DND-41 (cell line): ENCODE data around the gene SLC2A11.

Source experiments
- ATAC-seq: fragments of 200-7000 bp; cut with Tn5 transposase; 3 replicates; pipeline ENCODE4 v1.9.1; 2021; ENCODE audit warnings: low read depth; ENCODE audit not compliant: insufficient read depth
- DNase-seq: peaks from one replicate; pipeline ENCODE4 v3.0.0-alpha.2; 2020
- H2AFZ ChIP-seq: 2 replicates; pipeline ENCODE4 v1.6.0; 2012; ENCODE audit warnings: low read depth, low read length
- H3K27ac ChIP-seq: 2 replicates; pipeline ENCODE4 v1.5.1; 2012; ENCODE audit warnings: low read length, inconsistent platforms
- H3K27me3 ChIP-seq: fragments of 200-600 bp; sonication (generic); 2 replicates; pipeline ENCODE4 v1.6.0; 2012; ENCODE audit warnings: low read length, mild to moderate bottlenecking, inconsistent platforms; ENCODE audit not compliant: insufficient read depth, poor library complexity
- H3K36me3 ChIP-seq: 2 replicates; pipeline ENCODE4 v1.5.1; 2012; ENCODE audit warnings: low read length, inconsistent platforms; ENCODE audit not compliant: insufficient read depth
- H3K4me1 ChIP-seq: 2 replicates; pipeline ENCODE4 v1.5.1; 2012; ENCODE audit warnings: mild to moderate bottlenecking, low read length; ENCODE audit not compliant: insufficient read depth
- H3K4me2 ChIP-seq: 2 replicates; pipeline ENCODE4 v1.6.0; 2012; ENCODE audit warnings: mild to moderate bottlenecking, moderate library complexity, low read length, inconsistent platforms; ENCODE audit not compliant: insufficient read depth
- H3K4me3 ChIP-seq, 2 experiments: fragments of 200-600 bp in 1 of 2; shearing (Covaris generic) in 1 of 2; 2 replicates each; pipeline ENCODE4 v1.5.1; 2012 to 2016; ENCODE audit warnings: inconsistent platforms in 2 of 2, low read length in 2 of 2, mild to moderate bottlenecking in 2 of 2, low read depth in 1 of 2, moderate library complexity in 1 of 2
- H3K79me2 ChIP-seq: 2 replicates; pipeline ENCODE4 v1.6.0; 2012; ENCODE audit warnings: low read length, inconsistent platforms; ENCODE audit not compliant: insufficient read depth
- H3K9ac ChIP-seq: 2 replicates; pipeline ENCODE4 v1.6.0; 2012; ENCODE audit warnings: low read depth, mild to moderate bottlenecking, inconsistent platforms, low read length, moderate library complexity
- H3K9me3 ChIP-seq: 2 replicates; pipeline ENCODE4 v1.5.1; 2012; ENCODE audit warnings: low read length, moderate library complexity, mild to moderate bottlenecking, inconsistent platforms; ENCODE audit not compliant: insufficient read depth, severe bottlenecking
- H4K20me1 ChIP-seq: 2 replicates; pipeline ENCODE4 v1.6.0; 2012; ENCODE audit warnings: low read length; ENCODE audit not compliant: insufficient read depth
- EZH2 ChIP-seq: IDR thresholded peaks from 3 replicates; pipeline ENCODE4 v1.6.1; 2012; ENCODE audit warnings: borderline replicate concordance, low read depth, mild to moderate bottlenecking, moderate library complexity, low read length, inconsistent platforms; ENCODE audit not compliant: severe bottlenecking
- TF ChIP-seq, protein P1 (sequence below): IDR thresholded peaks from 2 replicates; pipeline ENCODE4 v1.5.1; 2012; ENCODE audit warnings: borderline replicate concordance, low read length, moderate library complexity, mild to moderate bottlenecking; ENCODE audit not compliant: poor library complexity, severe bottlenecking; ENCODE audit errors: extremely low read depth

SLC2A11 gene

DNA sequence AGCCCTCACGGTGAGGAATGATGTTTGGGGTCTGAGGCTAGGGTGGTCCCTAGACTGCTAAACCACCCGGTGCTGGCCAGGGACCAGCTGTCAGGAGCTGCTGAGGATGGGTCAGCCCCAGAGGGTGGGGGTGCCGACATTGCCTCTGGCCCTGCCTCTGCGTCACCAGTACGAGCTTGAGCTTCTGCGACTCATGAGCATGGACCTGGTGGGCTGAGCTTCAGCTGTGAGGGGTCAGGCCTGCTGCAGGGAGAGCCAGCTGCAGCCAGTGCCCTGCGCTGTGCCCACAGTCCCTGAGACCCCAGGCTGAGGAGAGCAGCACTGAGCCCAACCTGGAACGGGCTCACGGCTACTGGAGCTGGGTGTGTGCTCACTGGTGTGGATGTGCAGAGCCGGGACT, 25.9 kb upstream of the SLC2A11 start:
- Histone ChIP-seq H3K9me3 (no peaks in the 10 kb centered on the region), H3K79me2 (peaks cover 38% of the 10 kb centered on the region), H3K4me3 (no peak overlapping the region), H3K4me1 (peaks cover 8% of the 10 kb centered on the region), H3K9ac (no peak overlapping the region), H2AFZ (no peak overlapping the region), H3K27ac (no peak overlapping the region), H4K20me1 (peaks cover 51% of the 10 kb centered on the region), H3K36me3 (peaks cover 90% of the 10 kb centered on the region), H3K27me3 (no peaks in the 10 kb centered on the region), H3K4me2 (no peak overlapping the region)
- DNase-seq (no peak), ATAC-seq (no peak)
- TF ChIP-seq, protein P1, sequence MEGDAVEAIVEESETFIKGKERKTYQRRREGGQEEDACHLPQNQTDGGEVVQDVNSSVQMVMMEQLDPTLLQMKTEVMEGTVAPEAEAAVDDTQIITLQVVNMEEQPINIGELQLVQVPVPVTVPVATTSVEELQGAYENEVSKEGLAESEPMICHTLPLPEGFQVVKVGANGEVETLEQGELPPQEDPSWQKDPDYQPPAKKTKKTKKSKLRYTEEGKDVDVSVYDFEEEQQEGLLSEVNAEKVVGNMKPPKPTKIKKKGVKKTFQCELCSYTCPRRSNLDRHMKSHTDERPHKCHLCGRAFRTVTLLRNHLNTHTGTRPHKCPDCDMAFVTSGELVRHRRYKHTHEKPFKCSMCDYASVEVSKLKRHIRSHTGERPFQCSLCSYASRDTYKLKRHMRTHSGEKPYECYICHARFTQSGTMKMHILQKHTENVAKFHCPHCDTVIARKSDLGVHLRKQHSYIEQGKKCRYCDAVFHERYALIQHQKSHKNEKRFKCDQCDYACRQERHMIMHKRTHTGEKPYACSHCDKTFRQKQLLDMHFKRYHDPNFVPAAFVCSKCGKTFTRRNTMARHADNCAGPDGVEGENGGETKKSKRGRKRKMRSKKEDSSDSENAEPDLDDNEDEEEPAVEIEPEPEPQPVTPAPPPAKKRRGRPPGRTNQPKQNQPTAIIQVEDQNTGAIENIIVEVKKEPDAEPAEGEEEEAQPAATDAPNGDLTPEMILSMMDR, result no peak
- no peak for TF ChIP-seq EZH2

DNA sequence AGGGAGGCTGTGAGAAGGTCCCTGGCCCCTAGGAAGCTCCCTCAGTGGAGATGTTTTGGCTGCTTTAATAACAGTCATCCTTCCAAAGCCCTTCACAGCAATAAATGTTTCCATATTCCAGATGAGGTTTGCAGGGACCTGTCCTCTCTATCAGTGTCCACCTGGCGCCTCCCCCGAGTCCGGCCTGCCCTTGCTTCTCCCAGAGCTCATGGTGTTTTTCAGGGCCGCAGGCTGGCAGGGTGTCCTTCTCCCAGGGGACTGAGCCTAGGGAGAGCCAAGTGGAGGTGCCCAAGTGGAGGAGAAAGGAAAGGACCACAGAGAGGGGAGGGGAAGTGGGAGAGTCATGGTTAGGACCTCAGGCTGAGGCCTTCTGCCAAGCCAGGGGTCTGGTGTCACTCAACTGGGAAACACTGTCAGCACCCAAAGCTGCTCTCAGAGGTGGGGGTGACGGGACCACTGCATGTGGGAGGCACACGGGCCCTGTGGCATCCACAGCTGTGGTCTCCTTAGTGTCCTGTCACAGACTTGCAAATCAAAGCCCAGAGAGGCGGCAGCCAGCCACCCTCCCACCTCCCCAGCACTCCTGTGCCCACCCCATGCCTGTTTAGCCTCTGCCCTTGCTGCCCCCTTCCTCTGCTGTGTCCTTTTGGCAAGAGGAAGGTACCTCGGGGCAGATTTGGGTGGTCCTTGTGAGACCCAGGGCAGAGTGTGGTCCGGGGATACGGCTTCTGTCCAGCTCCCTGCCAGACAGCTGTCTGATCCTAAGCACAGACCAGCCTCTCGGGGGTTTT, 25.3 kb upstream of the SLC2A11 start:
- Histone ChIP-seq H3K27me3 (no peaks in the 10 kb centered on the region), H3K79me2 (peaks cover 38% of the 10 kb centered on the region), H3K4me2 (no peak overlapping the region), H3K27ac (no peak overlapping the region), H3K4me1 (peaks cover 2% of the 10 kb centered on the region; the same call in 1 of the 2 replicates), H2AFZ (no peak overlapping the region), H4K20me1 (peaks cover 47% of the 10 kb centered on the region), H3K4me3 (no peak overlapping the region), H3K9ac (no peak overlapping the region), H3K9me3 (no peaks in the 10 kb centered on the region), H3K36me3 (peaks cover 86% of the 10 kb centered on the region)
- no peak for DNase-seq
- ATAC-seq, result no peak
- TF ChIP-seq, protein P1, result no peak
- no peak for TF ChIP-seq EZH2

DNA sequence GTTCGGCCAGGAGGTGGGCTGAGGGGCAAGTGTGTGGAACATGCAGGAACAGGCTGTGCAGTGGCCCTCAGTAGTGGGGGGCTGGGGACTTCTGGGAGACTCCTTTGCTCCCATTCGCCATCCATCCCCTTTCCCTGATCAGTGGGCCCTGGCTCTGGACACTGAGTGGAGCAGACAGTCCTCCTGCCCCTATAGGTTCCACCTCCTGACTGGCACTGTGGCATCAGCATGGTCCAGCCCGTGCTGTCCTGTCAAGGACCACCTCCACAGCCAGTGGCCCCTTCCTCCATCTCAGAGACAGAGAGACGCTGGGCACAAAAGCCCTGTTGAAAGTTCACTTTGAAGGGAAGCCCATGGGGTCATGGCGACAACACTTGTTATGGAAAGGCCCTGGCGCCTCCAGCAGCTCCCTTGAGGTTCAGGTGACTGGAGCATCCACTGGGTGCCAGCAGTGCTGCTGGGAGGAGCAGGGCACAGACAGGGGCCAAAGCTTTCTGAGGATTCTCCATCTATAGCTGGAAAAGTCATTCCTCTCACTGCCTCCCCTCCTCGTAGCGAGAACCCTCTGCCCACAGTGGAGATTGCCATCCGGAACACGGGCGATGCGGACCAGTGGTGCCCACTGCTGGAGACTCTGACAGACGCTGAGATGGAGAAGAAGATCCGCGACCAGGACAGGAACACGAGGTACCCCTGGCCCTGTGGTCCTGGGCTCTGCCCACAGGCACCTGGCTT, 24.5 kb upstream of the SLC2A11 start:
- no peak for ATAC-seq
- no peaks in the 10 kb centered on the region for H3K27me3 ChIP-seq
- TF ChIP-seq EZH2, result no peak
- TF ChIP-seq, protein P1, result no peak
- H4K20me1 ChIP-seq, result peaks cover 44% of the 10 kb centered on the region
- peaks cover 86% of the 10 kb centered on the region for H3K36me3 ChIP-seq
- no peak for DNase-seq
- H2AFZ ChIP-seq, result no peak overlapping the region
- no peaks in the 10 kb centered on the region for H3K9me3 ChIP-seq
- H3K27ac ChIP-seq, result no peak overlapping the region
- H3K4me1 ChIP-seq, result peaks cover 8% of the 10 kb centered on the region
- no peak overlapping the region for H3K9ac ChIP-seq
- H3K4me2 ChIP-seq, result no peak overlapping the region
- H3K79me2 ChIP-seq, result peaks cover 33% of the 10 kb centered on the region
- H3K4me3 ChIP-seq, result no peak overlapping the region
